ENCODE data around the gene DSCAM. TPM values are rescaled to one million over a fixed set of nuclear protein-coding genes. Genes with fewer than 3 reads are reported as not detected.

DSCAM gene
- total RNA-seq, 1 donor: not detected

- no peaks in the 10 kb centered on the region for H4K20me1 ChIP-seq (ENCODE audit: insufficient read depth, low read length)
- H3K79me2 ChIP-seq (ENCODE audit: insufficient read depth, low read length): no peaks in the 10 kb centered on the region
- no peak overlapping the region for H3K4me2 ChIP-seq (ENCODE audit: insufficient read depth, low read length)
- H2AFZ ChIP-seq (ENCODE audit: low read length): no peak overlapping the region
- DNase-seq (ENCODE audit: insufficient read length, low spot score, missing footprints): no peak
- no peak overlapping the region for H3K4me3 ChIP-seq (ENCODE audit: insufficient read depth, low read length)
- no peaks in the 10 kb centered on the region for H3K4me1 ChIP-seq (ENCODE audit: insufficient read depth, low read length)
- TF ChIP-seq, protein P1, sequence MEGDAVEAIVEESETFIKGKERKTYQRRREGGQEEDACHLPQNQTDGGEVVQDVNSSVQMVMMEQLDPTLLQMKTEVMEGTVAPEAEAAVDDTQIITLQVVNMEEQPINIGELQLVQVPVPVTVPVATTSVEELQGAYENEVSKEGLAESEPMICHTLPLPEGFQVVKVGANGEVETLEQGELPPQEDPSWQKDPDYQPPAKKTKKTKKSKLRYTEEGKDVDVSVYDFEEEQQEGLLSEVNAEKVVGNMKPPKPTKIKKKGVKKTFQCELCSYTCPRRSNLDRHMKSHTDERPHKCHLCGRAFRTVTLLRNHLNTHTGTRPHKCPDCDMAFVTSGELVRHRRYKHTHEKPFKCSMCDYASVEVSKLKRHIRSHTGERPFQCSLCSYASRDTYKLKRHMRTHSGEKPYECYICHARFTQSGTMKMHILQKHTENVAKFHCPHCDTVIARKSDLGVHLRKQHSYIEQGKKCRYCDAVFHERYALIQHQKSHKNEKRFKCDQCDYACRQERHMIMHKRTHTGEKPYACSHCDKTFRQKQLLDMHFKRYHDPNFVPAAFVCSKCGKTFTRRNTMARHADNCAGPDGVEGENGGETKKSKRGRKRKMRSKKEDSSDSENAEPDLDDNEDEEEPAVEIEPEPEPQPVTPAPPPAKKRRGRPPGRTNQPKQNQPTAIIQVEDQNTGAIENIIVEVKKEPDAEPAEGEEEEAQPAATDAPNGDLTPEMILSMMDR (IDR thresholded peaks at IDR 0.05; ENCODE audit: extremely low read depth, low read depth, low read length): no peak
- no peaks in the 10 kb centered on the region for H3K27me3 ChIP-seq (ENCODE audit: insufficient read depth, low read length)
- no peaks in the 10 kb centered on the region for H3K36me3 ChIP-seq (ENCODE audit: insufficient read depth, low read length)
- H3K27ac ChIP-seq (ENCODE audit: low read depth, low read length): no peak overlapping the region
- H3K9me3 ChIP-seq (ENCODE audit: low read depth, low read length): no peaks in the 10 kb centered on the region
Observed at GRCh38 chr21:40073642-40074041, 773.3 kb downstream of the DSCAM start.

GRCh38 chr21:40070871-40071270 lies 776.1 kb downstream of the DSCAM start:
- no peaks in the 10 kb centered on the region for H4K20me1 ChIP-seq (ENCODE audit: insufficient read depth, low read length)
- TF ChIP-seq, protein P1 (IDR thresholded peaks at IDR 0.05; ENCODE audit: extremely low read depth, low read depth, low read length): no peak
- H3K79me2 ChIP-seq (ENCODE audit: insufficient read depth, low read length): no peaks in the 10 kb centered on the region
- H3K4me2 ChIP-seq (ENCODE audit: insufficient read depth, low read length): no peak overlapping the region
- no peak for DNase-seq (ENCODE audit: insufficient read length, low spot score, missing footprints)
- H3K4me1 ChIP-seq (ENCODE audit: insufficient read depth, low read length): no peaks in the 10 kb centered on the region
- no peaks in the 10 kb centered on the region for H3K36me3 ChIP-seq (ENCODE audit: insufficient read depth, low read length)
- no peaks in the 10 kb centered on the region for H3K9me3 ChIP-seq (ENCODE audit: low read depth, low read length)
- no peak overlapping the region for H3K27ac ChIP-seq (ENCODE audit: low read depth, low read length)
- H2AFZ ChIP-seq (ENCODE audit: low read length): no peak overlapping the region
- H3K4me3 ChIP-seq (ENCODE audit: insufficient read depth, low read length): no peak overlapping the region
- no peaks in the 10 kb centered on the region for H3K27me3 ChIP-seq (ENCODE audit: insufficient read depth, low read length)

DNA sequence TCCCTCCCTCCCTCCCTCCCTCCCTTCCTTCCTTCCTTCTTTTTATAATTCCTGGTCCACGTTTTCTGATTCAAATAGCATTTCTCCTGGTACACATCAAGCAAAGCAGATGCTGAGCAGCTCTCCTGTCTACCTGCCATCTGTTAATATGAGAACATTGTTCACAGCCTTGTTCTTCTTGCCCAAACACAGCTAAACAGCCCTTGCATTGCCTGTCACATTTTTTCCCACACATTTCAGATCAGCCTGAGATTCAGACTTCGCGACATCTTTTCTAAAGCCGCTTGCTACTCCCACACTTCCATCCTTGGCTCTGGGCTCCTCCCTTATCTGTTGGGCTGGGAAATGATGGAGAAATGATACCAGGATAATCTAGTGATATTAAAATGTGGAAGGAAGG lies 779.2 kb downstream of the DSCAM start:
- no peaks in the 10 kb centered on the region for H3K9me3 ChIP-seq (ENCODE audit: low read depth, low read length)
- H3K79me2 ChIP-seq (ENCODE audit: insufficient read depth, low read length): no peaks in the 10 kb centered on the region
- no peaks in the 10 kb centered on the region for H4K20me1 ChIP-seq (ENCODE audit: insufficient read depth, low read length)
- no peak overlapping the region for H3K4me3 ChIP-seq (ENCODE audit: insufficient read depth, low read length)
- H3K4me1 ChIP-seq (ENCODE audit: insufficient read depth, low read length): no peaks in the 10 kb centered on the region
- no peaks in the 10 kb centered on the region for H3K36me3 ChIP-seq (ENCODE audit: insufficient read depth, low read length)
- TF ChIP-seq, protein P1 (IDR thresholded peaks at IDR 0.05; ENCODE audit: extremely low read depth, low read depth, low read length): no peak
- no peak overlapping the region for H2AFZ ChIP-seq (ENCODE audit: low read length)
- no peak overlapping the region for H3K4me2 ChIP-seq (ENCODE audit: insufficient read depth, low read length)
- no peak for DNase-seq (ENCODE audit: insufficient read length, low spot score, missing footprints)
- H3K27ac ChIP-seq (ENCODE audit: low read depth, low read length): no peak overlapping the region
- no peaks in the 10 kb centered on the region for H3K27me3 ChIP-seq (ENCODE audit: insufficient read depth, low read length)

- no peak for DNase-seq (ENCODE audit: insufficient read length, low spot score, missing footprints)
- H3K9me3 ChIP-seq (ENCODE audit: low read depth, low read length): peaks cover 3% of the 10 kb centered on the region
- H3K4me3 ChIP-seq (ENCODE audit: insufficient read depth, low read length): no peak overlapping the region
- no peak overlapping the region for H2AFZ ChIP-seq (ENCODE audit: low read length)
- no peaks in the 10 kb centered on the region for H3K36me3 ChIP-seq (ENCODE audit: insufficient read depth, low read length)
- TF ChIP-seq, protein P1 (IDR thresholded peaks at IDR 0.05; ENCODE audit: extremely low read depth, low read depth, low read length): no peak
- H3K79me2 ChIP-seq (ENCODE audit: insufficient read depth, low read length): no peaks in the 10 kb centered on the region
- no peak overlapping the region for H3K27ac ChIP-seq (ENCODE audit: low read depth, low read length)
- no peaks in the 10 kb centered on the region for H4K20me1 ChIP-seq (ENCODE audit: insufficient read depth, low read length)
- no peaks in the 10 kb centered on the region for H3K27me3 ChIP-seq (ENCODE audit: insufficient read depth, low read length)
- H3K4me1 ChIP-seq (ENCODE audit: insufficient read depth, low read length): no peaks in the 10 kb centered on the region
- no peak overlapping the region for H3K4me2 ChIP-seq (ENCODE audit: insufficient read depth, low read length)
Observed at GRCh38 chr21:40066221-40066620, 780.7 kb downstream of the DSCAM start.

Measured in osteoblast (primary cell).